ENCODE measurements around the gene PLA2G3.
A peak's percentile ranks its signal among the peaks of the same experiment; 100 is the strongest.

Gene PLA2G3

GRCh38 chr22:31093086-31093850 is 47.0 kb downstream of the PLA2G3 start:
- in situ Hi-C loops (cut with HindIII; ENCODE audit: low pct_ligation_motif_present, low pct_unique_long_range_greater_than_20kb, low sequenced_read_pairs): no loop called here
- no peak for DNase-seq

GRCh38 chr22:31092161-31092560 is 48.1 kb downstream of the PLA2G3 start:
- DNase-seq: no peak
- in situ Hi-C loops (cut with HindIII; ENCODE audit: low pct_ligation_motif_present, low pct_unique_long_range_greater_than_20kb, low sequenced_read_pairs): no loop called here

- in situ Hi-C loops (cut with HindIII; ENCODE audit: low pct_ligation_motif_present, low pct_unique_long_range_greater_than_20kb, low sequenced_read_pairs): no loop called here
Observed at GRCh38 chr22:31091106-31091975, 49.0 kb downstream of the PLA2G3 start.

GRCh38 chr22:31090217-31091085 is 49.9 kb downstream of the PLA2G3 start:
- in situ Hi-C loops (cut with HindIII; ENCODE audit: low pct_ligation_motif_present, low pct_unique_long_range_greater_than_20kb, low sequenced_read_pairs): no loop called here
- no peak for DNase-seq

More at GRCh38 chr22:31091106-31091975, 49.0 kb downstream of the PLA2G3 start:
- no peak for DNase-seq

GRCh38 chr22:31089160-31090100 is 50.9 kb downstream of the PLA2G3 start:
- in situ Hi-C loops (cut with HindIII; ENCODE audit: low pct_ligation_motif_present, low pct_unique_long_range_greater_than_20kb, low sequenced_read_pairs): no loop called here

GRCh38 chr22:31088233-31088986 is 51.9 kb downstream of the PLA2G3 start:
- no peak for DNase-seq
- in situ Hi-C loops (cut with HindIII; ENCODE audit: low pct_ligation_motif_present, low pct_unique_long_range_greater_than_20kb, low sequenced_read_pairs): no loop called here

More at GRCh38 chr22:31089160-31090100, 50.9 kb downstream of the PLA2G3 start:
- peak; percentile 19 for DNase-seq

- DNase-seq: no peak
- in situ Hi-C loops (cut with HindIII; ENCODE audit: low pct_ligation_motif_present, low pct_unique_long_range_greater_than_20kb, low sequenced_read_pairs): no loop called here
Observed at GRCh38 chr22:31087744-31088215, 52.5 kb downstream of the PLA2G3 start.

- in situ Hi-C loops (cut with HindIII; ENCODE audit: low pct_ligation_motif_present, low pct_unique_long_range_greater_than_20kb, low sequenced_read_pairs): no loop called here
Observed at GRCh38 chr22:31086703-31087330, 53.5 kb downstream of the PLA2G3 start.

GRCh38 chr22:31085928-31086327 is 54.4 kb downstream of the PLA2G3 start:
- in situ Hi-C loops (cut with HindIII; ENCODE audit: low pct_ligation_motif_present, low pct_unique_long_range_greater_than_20kb, low sequenced_read_pairs): no loop called here
- DNase-seq: no peak

More at GRCh38 chr22:31086703-31087330, 53.5 kb downstream of the PLA2G3 start:
- no peak for DNase-seq

- in situ Hi-C loops (cut with HindIII; ENCODE audit: low pct_ligation_motif_present, low pct_unique_long_range_greater_than_20kb, low sequenced_read_pairs): no loop called here
Observed at GRCh38 chr22:31085493-31085824, 54.8 kb downstream of the PLA2G3 start.

GRCh38 chr22:31084811-31085492 is 55.4 kb downstream of the PLA2G3 start:
- no peak for DNase-seq
- in situ Hi-C loops (cut with HindIII; ENCODE audit: low pct_ligation_motif_present, low pct_unique_long_range_greater_than_20kb, low sequenced_read_pairs): no loop called here

More at GRCh38 chr22:31085493-31085824, 54.8 kb downstream of the PLA2G3 start:
- no peak for DNase-seq

Measured in ACHN (cell line).